Fibroblast of lung (primary cell): ENCODE results near the gene GPR155. TPM values are rescaled to one million over a fixed set of nuclear protein-coding genes. Genes with fewer than 3 reads are reported as not detected.

Experiments used
- DNase-seq, 2 donors: peaks; one replicate each; pipeline versions ENCODE4 v3.0.0 to v3.0.0-alpha.2; 2010; ENCODE audit warnings: low read depth in 2 of 2
- H2AFZ ChIP-seq: 2 replicates; pipeline ENCODE4 v1.5.1; 2012; ENCODE audit warnings: low read length, control low read depth, inconsistent platforms
- H3K27ac ChIP-seq: 2 replicates; pipeline ENCODE4 v1.5.1; 2011; ENCODE audit warnings: low read length, control low read depth; ENCODE audit not compliant: insufficient read depth
- H3K27me3 ChIP-seq: 2 replicates; pipeline ENCODE4 v1.5.1; 2011; ENCODE audit warnings: mild to moderate bottlenecking, low read length; ENCODE audit not compliant: control insufficient read depth, insufficient read depth
- H3K36me3 ChIP-seq: 2 replicates; pipeline ENCODE4 v1.5.1; 2011; ENCODE audit warnings: low read length; ENCODE audit not compliant: control insufficient read depth, insufficient read depth
- H3K4me1 ChIP-seq: 2 replicates; pipeline ENCODE4 v1.5.1; 2011; ENCODE audit warnings: low read length; ENCODE audit not compliant: control insufficient read depth, insufficient read depth; ENCODE audit errors: extremely low read depth
- H3K4me2 ChIP-seq: 2 replicates; pipeline ENCODE4 v1.5.1; 2011; ENCODE audit warnings: low read length, control low read depth; ENCODE audit not compliant: insufficient read depth; ENCODE audit errors: extremely low read depth
- H3K4me3 ChIP-seq, 4 experiments: fragments of 200-600 bp in 1 of 4; sonication (generic) in 1 of 4; replicated peaks in 1 of 4; 2 replicates each; pipeline ENCODE4 v1.5.1; 2011 to 2016; ENCODE audit warnings: low read length in 4 of 4, low read depth in 3 of 4, mild to moderate bottlenecking in 3 of 4, control low read depth in 2 of 4, inconsistent platforms in 1 of 4, mixed read lengths in 1 of 4; ENCODE audit not compliant: insufficient read depth in 1 of 4; ENCODE audit errors: control extremely low read depth in 1 of 4
- H3K79me2 ChIP-seq: 2 replicates; pipeline ENCODE4 v1.5.1; 2012; ENCODE audit warnings: mild to moderate bottlenecking, low read length, inconsistent platforms; ENCODE audit not compliant: control insufficient read depth, insufficient read depth
- H3K9ac ChIP-seq: 2 replicates; pipeline ENCODE4 v1.5.1; 2011; ENCODE audit warnings: mild to moderate bottlenecking, low read length, control low read depth; ENCODE audit not compliant: insufficient read depth
- H3K9me3 ChIP-seq: 2 replicates; pipeline ENCODE4 v1.5.1; 2012; ENCODE audit warnings: low read depth, low read length; ENCODE audit not compliant: control insufficient read depth, insufficient read depth
- H4K20me1 ChIP-seq: 2 replicates; pipeline ENCODE4 v1.5.1; 2011; ENCODE audit warnings: low read length; ENCODE audit not compliant: control insufficient read depth, insufficient read depth; ENCODE audit errors: extremely low read depth
- CTCF ChIP-seq, 2 donors: IDR thresholded peaks in 1 of 2; conservative IDR thresholded peaks in 1 of 2; 1 replicate in 1 of 2; 2 replicates in 1 of 2; pipeline ENCODE4 v1.5.1; 2011 to 2012; ENCODE audit warnings: low read length in 2 of 2, control low read depth in 1 of 2, inconsistent platforms in 1 of 2, low read depth in 1 of 2, mild to moderate bottlenecking in 1 of 2
- EZH2 ChIP-seq: IDR thresholded peaks from 2 replicates; pipeline ENCODE4 v1.5.1; 2012; ENCODE audit warnings: low read length, control low read depth, mild to moderate bottlenecking; ENCODE audit errors: missing control alignments
- polyA plus RNA-seq, 2 donors: library from polyadenylated mRNA; depleted of rRNA in 1 of 2; stranded (reverse) in 1 of 2; unstranded in 1 of 2; fragments of >200 nt; gene quantifications; 2 replicates each; pipeline ENCODE4 v1.2.1, GENCODE V29; 2011 to 2012; ENCODE audit warnings: missing spikeins in 1 of 2
- total RNA-seq: library from RNA; depleted of rRNA; stranded (reverse); fragments of >200 nt; gene quantifications from 2 replicates; pipeline ENCODE4 v1.2.1, GENCODE V29; 2014

The GPR155 gene
- total and polyA plus RNA-seq, 2 donors (not counting 1 experiment from before 2014, with no cell fraction given) = 5.1 to 6.4 TPM

GRCh38 chr2:174499371-174499770 lies 12.5 kb upstream of the GPR155 start:
- H4K20me1 ChIP-seq = no peaks in the 10 kb centered on the region
- TF ChIP-seq EZH2 (no peak), CTCF (conservative IDR thresholded peaks at IDR 0.05 in 1 of 2, IDR thresholded peaks at IDR 0.05 in 1 of 2; ENCODE audit: low read depth in 1 of 2, low read length in 2 of 2) (no peak)
- H3K27me3 ChIP-seq = peaks cover 4% of the 10 kb centered on the region
- no peaks in the 10 kb centered on the region for H3K4me1 ChIP-seq
- no peaks in the 10 kb centered on the region for H3K9me3 ChIP-seq
- H3K4me3 ChIP-seq = no peak overlapping the region
- no peaks in the 10 kb centered on the region for H3K36me3 ChIP-seq
- no peak overlapping the region for H3K4me2 ChIP-seq
- no peak for DNase-seq
- no peaks in the 10 kb centered on the region for H3K79me2 ChIP-seq
- H3K9ac ChIP-seq = no peak overlapping the region
- no peak overlapping the region for H3K27ac ChIP-seq
- no peak overlapping the region for H2AFZ ChIP-seq

- Histone ChIP-seq H2AFZ (no peak overlapping the region), H3K27me3 (peaks cover 4% of the 10 kb centered on the region), H3K36me3 (no peaks in the 10 kb centered on the region), H3K9ac (no peak overlapping the region), H3K4me2 (no peak overlapping the region), H3K27ac (no peak overlapping the region), H3K9me3 (no peaks in the 10 kb centered on the region), H3K4me1 (no peaks in the 10 kb centered on the region), H4K20me1 (no peaks in the 10 kb centered on the region), H3K79me2 (no peaks in the 10 kb centered on the region), H3K4me3 (no peak overlapping the region)
- no peak for DNase-seq
- TF ChIP-seq CTCF (conservative IDR thresholded peaks at IDR 0.05 in 1 of 2, IDR thresholded peaks at IDR 0.05 in 1 of 2; ENCODE audit: low read depth in 1 of 2, low read length in 2 of 2) (no peak), EZH2 (no peak)
These were observed 8.7 kb upstream of the GPR155 start for GRCh38 chr2:174495365-174496012.

- no peak for TF ChIP-seq CTCF (conservative IDR thresholded peaks at IDR 0.05 in 1 of 2, IDR thresholded peaks at IDR 0.05 in 1 of 2; ENCODE audit: low read depth in 1 of 2, low read length in 2 of 2)
- TF ChIP-seq EZH2 = no peak
- Histone ChIP-seq H3K4me1 (no peaks in the 10 kb centered on the region), H2AFZ (no peak overlapping the region), H3K9me3 (no peaks in the 10 kb centered on the region), H3K27ac (no peak overlapping the region), H3K4me2 (no peak overlapping the region), H3K79me2 (no peaks in the 10 kb centered on the region), H3K27me3 (peaks cover 4% of the 10 kb centered on the region), H3K9ac (no peak overlapping the region), H3K36me3 (no peaks in the 10 kb centered on the region), H4K20me1 (no peaks in the 10 kb centered on the region), H3K4me3 (no peak overlapping the region)
- DNase-seq = no peak
These were observed 6.9 kb upstream of the GPR155 start for GRCh38 chr2:174493549-174494331.
